GM12874 (cell line): Measurements from ENCODE around the gene BOD1.

Source experiments
- CTCF ChIP-seq: IDR thresholded peaks from 2 replicates; pipeline ENCODE4 v1.5.1; 2011; ENCODE audit warnings: low read depth, mild to moderate bottlenecking, control low read depth, low read length, moderate library complexity; ENCODE audit not compliant: insufficient read depth

BOD1 gene

GRCh38 chr5:173645437-173645807 lies 29.0 kb upstream of the BOD1 start:
- TF ChIP-seq CTCF, result no peak

GRCh38 chr5:173644673-173645436 lies 28.4 kb upstream of the BOD1 start:
- TF ChIP-seq CTCF, result no peak

GRCh38 chr5:173643964-173644363 lies 27.5 kb upstream of the BOD1 start:
- TF ChIP-seq CTCF, result no peak

GRCh38 chr5:173642895-173643481 lies 26.5 kb upstream of the BOD1 start:
- TF ChIP-seq CTCF, result no peak

GRCh38 chr5:173642191-173642816 lies 25.9 kb upstream of the BOD1 start:
- TF ChIP-seq CTCF, result no peak

- no peak for TF ChIP-seq CTCF
Measured at GRCh38 chr5:173640156-173640804, 23.8 kb upstream of the BOD1 start.

GRCh38 chr5:173638126-173639040 lies 21.9 kb upstream of the BOD1 start:
- TF ChIP-seq CTCF, result no peak
